T-helper 1 cell treated with Interleukin-12 subunit alpha and Interleukin-12 subunit beta and Interleukin-4 antibody, amounts not matched to agents 30 ng/mL and 1 ng/mL, for 36 hours (primary cell): ENCODE data around the gene ZNF260. TPM values are rescaled to one million over a fixed set of nuclear protein-coding genes. Genes with fewer than 3 reads are reported as not detected.
"Not testable (repeated sequence)": the region's sequence is repeated elsewhere in the genome, so short reads cannot be mapped to it uniquely, and the experiment has no call there.

Experiments used
- intact Hi-C: fragments of 100-400 bp; cut with micrococcal nuclease; formaldehyde crosslinking; loops from one replicate; pipeline ENCODE4 v1.15.1; 2024
- total RNA-seq: library from RNA; stranded (reverse); gene quantifications from 2 replicates; pipeline ENCODE4 v1.2.3, GENCODE V29; 2022

ZNF260 gene
- total RNA-seq, 1 donor from 2014 or later: 8.2 TPM

GRCh38 chr19:36492689-36493453, 35.2 kb downstream of the ZNF260 start:
- intact Hi-C loops: not testable (repeated sequence)

DNA sequence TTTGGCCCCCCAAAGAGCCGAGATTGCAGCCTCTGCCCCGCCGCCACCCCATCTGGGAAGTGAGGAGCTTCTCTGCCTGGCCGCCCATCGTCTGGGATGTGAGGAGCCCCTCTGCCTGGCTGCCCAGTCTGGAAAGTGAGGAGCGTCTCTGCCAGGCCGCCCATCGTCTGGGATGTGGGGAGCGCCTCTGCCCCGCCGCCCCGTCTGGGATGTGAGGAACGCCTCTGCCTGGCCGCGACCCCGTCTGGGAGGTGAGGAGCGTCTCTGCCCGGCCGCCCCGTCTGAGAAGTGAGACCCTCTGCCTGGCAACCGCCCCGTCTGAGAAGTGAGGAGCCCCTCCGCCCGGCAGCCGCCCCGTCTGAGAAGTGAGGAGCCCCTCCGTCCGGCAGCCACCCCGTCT, 37.2 kb downstream of the ZNF260 start:
- intact Hi-C loops: not testable (repeated sequence)

DNA sequence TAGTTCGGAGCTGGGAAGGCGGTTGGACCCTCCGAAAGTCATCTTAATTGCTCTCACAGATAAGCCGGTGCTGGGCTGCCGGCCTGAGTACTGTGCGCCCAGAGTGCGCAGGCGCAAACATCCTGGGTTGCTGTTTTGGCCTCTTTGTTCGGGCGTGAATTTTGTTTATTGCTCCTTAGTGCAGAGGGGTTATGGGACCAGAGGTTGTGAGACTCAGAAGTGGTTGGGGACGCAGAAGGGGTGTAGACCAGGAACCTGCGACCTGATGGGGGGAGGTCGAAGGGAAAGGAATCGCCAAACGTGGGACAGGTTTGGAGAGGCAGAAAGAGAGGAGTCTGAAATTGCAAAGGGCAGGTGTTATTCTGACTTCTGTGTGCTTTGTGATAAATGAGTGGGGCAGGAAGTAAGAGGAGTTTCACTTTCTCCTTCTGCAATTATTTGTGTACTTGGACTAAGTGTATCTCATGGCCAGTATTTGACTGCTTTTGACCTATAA, 38.1 kb downstream of the ZNF260 start:
- intact Hi-C loops: loop anchor here (1.0 to 10.0 kb wide), 21 partner anchors 38 to 1285 kb away; partner anchors contain the start of genes ZFP14, ZFP30, ZFP82 and ZNF260

GRCh38 chr19:36489118-36489919, 38.8 kb downstream of the ZNF260 start, which contains the start of gene ZNF566:
ZNF566 (minus strand) TSS chr19:36489561; CDS start chr19:36476557, 13,004 bp downstream.
- intact Hi-C loops: loop anchor here (1.0 to 10.0 kb wide), 21 partner anchors 39 to 1285 kb away; partner anchors contain the start of genes ZFP14, ZFP30, ZFP82 and ZNF260

DNA sequence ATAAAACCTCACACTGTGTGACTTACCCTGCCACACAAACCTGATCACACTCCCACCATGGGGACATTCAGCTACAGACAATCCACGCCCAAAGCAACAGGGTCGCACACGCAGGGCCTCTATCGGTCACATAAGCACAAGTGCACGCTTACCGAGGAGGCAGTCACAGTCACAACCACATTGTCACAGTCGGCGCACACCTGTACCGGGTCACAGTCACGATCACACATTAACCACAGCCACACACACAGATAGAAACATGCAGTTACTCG, 39.3 kb downstream of the ZNF260 start:
- intact Hi-C loops: loop anchor here (1.0 to 10.0 kb wide), 21 partner anchors 40 to 1286 kb away; partner anchors contain the start of genes ZFP14, ZFP30, ZFP82 and ZNF260

DNA sequence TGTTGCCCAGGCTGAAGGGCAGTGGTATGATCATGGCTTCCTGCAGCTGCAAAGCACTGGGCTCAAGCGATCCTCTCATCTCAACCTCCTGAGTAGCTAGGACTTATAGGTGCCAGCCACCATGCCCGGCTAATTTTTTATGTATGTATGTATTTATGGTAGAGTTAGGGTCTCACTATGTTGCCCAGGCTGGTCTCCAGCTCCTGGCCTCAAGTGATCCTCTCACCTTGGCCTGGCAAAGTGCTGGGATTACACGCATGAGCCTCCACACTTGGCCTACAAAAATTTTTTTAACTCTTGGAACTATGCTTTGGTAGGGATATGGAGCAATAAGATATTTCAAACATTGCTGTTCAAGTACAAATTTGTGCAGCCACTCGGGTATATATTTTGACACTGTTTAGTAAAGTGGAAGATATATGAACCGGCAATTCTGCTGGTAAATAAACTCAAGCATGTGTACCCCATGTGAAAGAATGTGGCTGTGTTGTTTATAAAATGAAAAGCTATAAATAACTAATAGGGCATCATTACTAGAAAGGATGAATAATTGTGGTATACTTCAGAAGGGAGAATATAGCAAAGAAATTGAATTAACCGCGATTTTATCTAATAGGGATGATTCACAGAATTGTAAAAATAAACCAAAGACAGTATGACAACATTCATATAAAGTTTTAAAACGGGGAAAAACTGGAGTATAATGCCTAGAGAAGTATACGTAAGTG, 39.8 kb downstream of the ZNF260 start:
- intact Hi-C loops: loop anchor here (2.0 to 10.0 kb wide), 4 partner anchors 591 to 1287 kb away; partner anchors contain the start of genes ZFP30, ZNF420, ZNF540 and ZNF571

DNA sequence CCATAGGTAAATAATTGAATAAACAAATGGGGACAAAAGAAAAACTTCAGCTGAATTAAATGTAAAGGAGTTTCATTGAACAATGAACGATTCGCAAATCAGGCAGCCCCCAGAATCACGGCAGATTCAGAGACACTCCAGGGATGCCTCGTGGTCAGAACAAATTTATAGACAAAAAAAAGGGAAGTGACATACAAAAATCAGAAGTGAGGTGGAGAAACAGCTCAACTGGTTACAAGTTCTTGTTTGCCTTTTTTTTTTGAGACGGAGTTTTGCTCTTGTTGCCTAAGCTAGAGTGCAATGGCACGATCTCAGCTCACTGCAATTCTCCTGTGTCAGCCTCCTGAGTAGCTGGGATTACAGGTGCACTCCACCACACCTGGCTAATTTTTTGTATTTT, 44.4 kb downstream of the ZNF260 start:
- intact Hi-C loops: loop anchor here (10.0 kb wide), 2 partner anchors 1171 to 1291 kb away; partner anchors contain the start of genes ZFP30 and ZNF573

- intact Hi-C loops: loop anchor here (10.0 kb wide), 2 partner anchors 1172 to 1292 kb away; partner anchors contain the start of genes ZFP30 and ZNF573
Observed at GRCh38 chr19:36482876-36483275, 45.2 kb downstream of the ZNF260 start.

Other genes starting within 250 kb of the ZNF260 start
- 4.9 and 6.0 TPM in 2 replicates for gene ZFP14, start 149.1 kb downstream of the ZNF260 start, total RNA-seq
- gene ZFP82, start 109.6 kb downstream of the ZNF260 start, total RNA-seq: 4.8 and 5.1 TPM in 2 replicates
- gene ZNF566, start 38.7 kb downstream of the ZNF260 start, total RNA-seq: 8.6 and 9.3 TPM in 2 replicates
- gene ZNF529, start 45.0 kb upstream of the ZNF260 start, total RNA-seq: 18.3 and 20.1 TPM in 2 replicates
- 12.6 and 14.3 TPM in 2 replicates for gene ZNF382, start 77.0 kb upstream of the ZNF260 start, total RNA-seq
- gene ZNF461, start 138.6 kb upstream of the ZNF260 start, total RNA-seq: 5.3 and 8.5 TPM in 2 replicates
- gene ZNF567, start 159.3 kb upstream of the ZNF260 start, total RNA-seq: 7.6 and 12.5 TPM in 2 replicates
- gene ZNF850, start 244.5 kb upstream of the ZNF260 start, total RNA-seq: 3.3 and 3.5 TPM in 2 replicates